H1 (cell line): ENCODE data around the gene ACTN2.

Experiments
- CREB1 ChIP-seq: IDR thresholded peaks from 2 replicates; pipeline ENCODE4 v1.6.1; 2012; ENCODE audit warnings: inconsistent platforms
- EP300 ChIP-seq, 2 experiments: IDR thresholded peaks; 1 replicate in 1 of 2; 2 replicates in 1 of 2; pipeline ENCODE4 v1.6.1; 2011 to 2012; ENCODE audit warnings: low read depth in 2 of 2, low read length in 2 of 2, mild to moderate bottlenecking in 2 of 2, borderline replicate concordance in 1 of 2, inconsistent platforms in 1 of 2, moderate library complexity in 1 of 2
- EZH2 ChIP-seq: fragments of 200-600 bp; sonication (generic); IDR thresholded peaks from 2 replicates; pipeline ENCODE4 v1.7.1; 2012; ENCODE audit warnings: low read depth, mild to moderate bottlenecking, moderate library complexity, low read length, inconsistent platforms; ENCODE audit not compliant: severe bottlenecking
- GTF2F1 ChIP-seq: IDR thresholded peaks from 2 replicates; pipeline ENCODE4 v1.6.1; 2012; ENCODE audit warnings: low read depth, low read length, improper control_type of control experiment, borderline replicate concordance
- KDM5A ChIP-seq: fragments of 200-600 bp; IDR thresholded peaks from 2 replicates; pipeline ENCODE4 v1.7.1; 2012; ENCODE audit warnings: mild to moderate bottlenecking, low read length, inconsistent platforms, mixed read lengths
- MAFK ChIP-seq: IDR thresholded peaks from 2 replicates; pipeline ENCODE4 v1.6.1; 2012; ENCODE audit warnings: low read depth, mild to moderate bottlenecking, improper control_type of control experiment, low read length
- POLR2A ChIP-seq, 2 experiments: IDR thresholded peaks; 1 replicate in 1 of 2; 2 replicates in 1 of 2; pipeline ENCODE4 v1.6.1; 2011; ENCODE audit warnings: low read depth in 2 of 2, low read length in 2 of 2, mild to moderate bottlenecking in 2 of 2; ENCODE audit errors: control extremely low read depth in 1 of 2
- YY1 ChIP-seq: IDR thresholded peaks from 2 replicates; pipeline ENCODE4 v1.6.1; 2011; ENCODE audit warnings: low read depth, mild to moderate bottlenecking, low read length
- ZNF274 ChIP-seq: IDR thresholded peaks from 2 replicates; pipeline ENCODE4 v1.7.0; 2012; ENCODE audit warnings: low read length, borderline replicate concordance; ENCODE audit errors: extremely low read depth
- TF ChIP-seq, protein P1 (sequence below), 3 experiments: IDR thresholded peaks; 1 replicate in 2 of 3; 2 replicates in 1 of 3; pipeline versions ENCODE4 v1.5.1 to v1.6.1; 2011; ENCODE audit warnings: low read length in 3 of 3, mild to moderate bottlenecking in 3 of 3, inconsistent platforms in 2 of 3, low read depth in 1 of 3, moderate library complexity in 1 of 3; ENCODE audit not compliant: insufficient read depth in 1 of 3; ENCODE audit errors: control extremely low read depth in 1 of 3
- TF ChIP-seq, protein P2 (sequence below): IDR thresholded peaks from 2 replicates; pipeline ENCODE4 v1.6.1; 2011; ENCODE audit warnings: low read depth, mild to moderate bottlenecking, low read length; ENCODE audit not compliant: insufficient read depth
- TF ChIP-seq, protein P3 (sequence below): IDR thresholded peaks from 2 replicates; pipeline ENCODE4 v1.6.1; 2011; ENCODE audit warnings: low read length, improper control_type of control experiment

DNA sequence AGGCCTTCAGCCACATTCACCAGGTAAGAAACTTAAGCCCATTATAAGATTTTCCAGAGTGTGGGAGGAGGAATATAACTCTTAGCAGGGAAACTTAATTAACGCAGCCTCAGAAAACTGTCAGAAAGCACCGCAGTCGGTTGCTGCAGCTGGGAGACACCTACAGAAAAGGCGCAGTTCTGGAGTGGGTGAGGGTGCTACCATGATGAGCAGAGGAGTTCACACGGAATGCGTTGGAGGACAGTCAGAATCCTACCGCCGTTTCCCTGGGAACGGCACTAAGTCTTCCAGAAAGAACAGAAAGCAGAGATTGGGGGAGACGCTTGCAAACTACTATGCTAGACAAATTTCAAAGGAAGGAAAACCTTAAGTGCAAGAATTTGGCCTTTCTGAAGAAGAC, 6.4 kb downstream of the ACTN2 start:
- TF ChIP-seq KDM5A (no peak), MAFK (no peak), POLR2A (IDR thresholded peaks at IDR 0.05; ENCODE audit: control extremely low read depth in 1 of 2, low read depth in 2 of 2, low read length in 2 of 2) (no peak), EZH2 (no peak), GTF2F1 (no peak), EP300 (IDR thresholded peaks at IDR 0.05; ENCODE audit: borderline replicate concordance in 1 of 2, low read depth in 2 of 2, low read length in 2 of 2) (no peak), ZNF274 (no peak), YY1 (no peak), CREB1 (no peak)
- TF ChIP-seq, protein P1, sequence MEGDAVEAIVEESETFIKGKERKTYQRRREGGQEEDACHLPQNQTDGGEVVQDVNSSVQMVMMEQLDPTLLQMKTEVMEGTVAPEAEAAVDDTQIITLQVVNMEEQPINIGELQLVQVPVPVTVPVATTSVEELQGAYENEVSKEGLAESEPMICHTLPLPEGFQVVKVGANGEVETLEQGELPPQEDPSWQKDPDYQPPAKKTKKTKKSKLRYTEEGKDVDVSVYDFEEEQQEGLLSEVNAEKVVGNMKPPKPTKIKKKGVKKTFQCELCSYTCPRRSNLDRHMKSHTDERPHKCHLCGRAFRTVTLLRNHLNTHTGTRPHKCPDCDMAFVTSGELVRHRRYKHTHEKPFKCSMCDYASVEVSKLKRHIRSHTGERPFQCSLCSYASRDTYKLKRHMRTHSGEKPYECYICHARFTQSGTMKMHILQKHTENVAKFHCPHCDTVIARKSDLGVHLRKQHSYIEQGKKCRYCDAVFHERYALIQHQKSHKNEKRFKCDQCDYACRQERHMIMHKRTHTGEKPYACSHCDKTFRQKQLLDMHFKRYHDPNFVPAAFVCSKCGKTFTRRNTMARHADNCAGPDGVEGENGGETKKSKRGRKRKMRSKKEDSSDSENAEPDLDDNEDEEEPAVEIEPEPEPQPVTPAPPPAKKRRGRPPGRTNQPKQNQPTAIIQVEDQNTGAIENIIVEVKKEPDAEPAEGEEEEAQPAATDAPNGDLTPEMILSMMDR (IDR thresholded peaks at IDR 0.05; ENCODE audit: control extremely low read depth in 1 of 3, insufficient read depth in 1 of 3, low read depth in 1 of 3, low read length in 3 of 3) = no peak
- TF ChIP-seq, protein P2, sequence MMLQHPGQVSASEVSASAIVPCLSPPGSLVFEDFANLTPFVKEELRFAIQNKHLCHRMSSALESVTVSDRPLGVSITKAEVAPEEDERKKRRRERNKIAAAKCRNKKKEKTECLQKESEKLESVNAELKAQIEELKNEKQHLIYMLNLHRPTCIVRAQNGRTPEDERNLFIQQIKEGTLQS = no peak
- TF ChIP-seq, protein P3, sequence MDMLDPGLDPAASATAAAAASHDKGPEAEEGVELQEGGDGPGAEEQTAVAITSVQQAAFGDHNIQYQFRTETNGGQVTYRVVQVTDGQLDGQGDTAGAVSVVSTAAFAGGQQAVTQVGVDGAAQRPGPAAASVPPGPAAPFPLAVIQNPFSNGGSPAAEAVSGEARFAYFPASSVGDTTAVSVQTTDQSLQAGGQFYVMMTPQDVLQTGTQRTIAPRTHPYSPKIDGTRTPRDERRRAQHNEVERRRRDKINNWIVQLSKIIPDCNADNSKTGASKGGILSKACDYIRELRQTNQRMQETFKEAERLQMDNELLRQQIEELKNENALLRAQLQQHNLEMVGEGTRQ = no peak
